Tibial nerve (tissue), 4 donors: Measurements from ENCODE around the gene SKIC8. TPM values are rescaled to one million over a fixed set of nuclear protein-coding genes. Genes with fewer than 3 reads are reported as not detected.

ENCODE experiments used
- DNase-seq, 2 donors: peaks; one replicate each; pipeline ENCODE4 v3.0.0-alpha.2; 2019; ENCODE audit warnings: low spot score in 2 of 2
- H3K27ac ChIP-seq, 4 donors: fragments of 200-600 bp; sonication (generic) in 3 of 4; one replicate each; pipeline ENCODE4 v1.5.1; 2017 to 2019; ENCODE audit warnings: mild to moderate bottlenecking in 1 of 4
- H3K27me3 ChIP-seq, 2 donors: fragments of 200-600 bp; sonication (generic) in 1 of 2; one replicate each; pipeline versions ENCODE4 v1.5.1 to v1.6.0; 2017 to 2019
- H3K36me3 ChIP-seq, 3 donors: fragments of 200-600 bp; sonication (generic); one replicate each; pipeline ENCODE4 v1.5.1; 2018 to 2019
- H3K4me1 ChIP-seq, 4 donors: fragments of 200-600 bp; sonication (generic) in 3 of 4; one replicate each; pipeline ENCODE4 v1.5.1; 2017 to 2019
- H3K4me3 ChIP-seq, 4 donors: fragments of 200-600 bp; sonication (generic) in 3 of 4; one replicate each; pipeline ENCODE4 v1.5.1; 2017 to 2019; ENCODE audit warnings: mild to moderate bottlenecking in 1 of 4, moderate library complexity in 1 of 4
- H3K9me3 ChIP-seq, 4 donors: fragments of 200-600 bp; sonication (generic) in 3 of 4; one replicate each; pipeline ENCODE4 v1.5.1; 2017 to 2019
- CTCF ChIP-seq, 5 experiments: fragments of 200-600 bp in 3 of 5; fragments of 450-650 bp in 2 of 5; sonication (generic) in 3 of 5; IDR thresholded peaks; one replicate each; pipeline ENCODE4 v1.5.1; 2016 to 2019; ENCODE audit warnings: antibody characterized with exemption in 5 of 5, mild to moderate bottlenecking in 3 of 5, moderate library complexity in 2 of 5
- EP300 ChIP-seq, 2 donors: sonication (generic); formaldehyde crosslinking; IDR thresholded peaks; one replicate each; pipeline ENCODE4 v1.6.1; 2017; ENCODE audit warnings: antibody characterized with exemption in 2 of 2, mild to moderate bottlenecking in 1 of 2
- POLR2A ChIP-seq, 2 donors: fragments of 450-650 bp; IDR thresholded peaks; one replicate each; pipeline ENCODE4 v1.6.1; 2017; ENCODE audit warnings: antibody characterized with exemption in 2 of 2, mild to moderate bottlenecking in 2 of 2, moderate library complexity in 2 of 2
- WGBS, 2 donors: methylation state at CpG; one replicate each; pipeline ENCODE4 v1.1.5; 2018; 5-methylcytosine and 5-hydroxymethylcytosine counted together
- total RNA-seq, 4 donors: library from RNA; depleted of rRNA; stranded (reverse); fragments of >200 nt; gene quantifications; one replicate each; pipeline ENCODE4 v1.1.0, GENCODE V29; 2016

Gene SKIC8
- total RNA-seq, 4 donors from 2014 or later = 50.3 to 75.1 (median 55.5) TPM

- peaks cover 0 to 30% (median 12%) of the 10 kb centered on the region in 4 donors for H3K4me1 ChIP-seq
- WGBS, 2 donors = 64 to 100% methylated on average over 1 to 11 of the region's 23 CpGs
- H3K36me3 ChIP-seq = no peaks in the 10 kb centered on the region
- H3K4me3 ChIP-seq = peak overlapping the region; percentile 44 to 77 (median 56)
- DNase-seq = no peak
- peak overlapping the region; percentile 60 to 84 (median 76) for H3K27ac ChIP-seq
- no peaks in the 10 kb centered on the region for H3K9me3 ChIP-seq
- no peaks in the 10 kb centered on the region for H3K27me3 ChIP-seq
- TF ChIP-seq POLR2A (IDR thresholded peaks at IDR 0.05) (no peak), CTCF (IDR thresholded peaks at IDR 0.05) (no peak), EP300 (IDR thresholded peaks at IDR 0.05) (no peak)
Measured at GRCh38 chr15:78263907-78264303, 35.5 kb downstream of the SKIC8 start.

GRCh38 chr15:78263351-78263781, 36.0 kb downstream of the SKIC8 start:
- no peak overlapping the region for H3K4me3 ChIP-seq
- no peak overlapping the region for H3K27ac ChIP-seq
- no peaks in the 10 kb centered on the region for H3K27me3 ChIP-seq
- H3K9me3 ChIP-seq = no peaks in the 10 kb centered on the region
- no peak for TF ChIP-seq POLR2A (IDR thresholded peaks at IDR 0.05)
- no peak for TF ChIP-seq EP300 (IDR thresholded peaks at IDR 0.05)
- no peak for TF ChIP-seq CTCF (IDR thresholded peaks at IDR 0.05)
- peaks cover 0 to 30% (median 12%) of the 10 kb centered on the region in 4 donors for H3K4me1 ChIP-seq
- DNase-seq = no peak
- 88 to 90% methylated on average over 4 to 7 of the region's 7 CpGs for WGBS, 2 donors
- H3K36me3 ChIP-seq = no peaks in the 10 kb centered on the region

- WGBS, 2 donors = 49 to 52% methylated on average over 3 of the region's 3 CpGs
- Histone ChIP-seq H3K36me3 (no peaks in the 10 kb centered on the region), H3K27ac (no peak overlapping the region), H3K27me3 (no peaks in the 10 kb centered on the region), H3K4me1 (peaks cover 0 to 32% (median 10%) of the 10 kb centered on the region in 4 donors), H3K4me3 (no peak overlapping the region), H3K9me3 (no peaks in the 10 kb centered on the region)
- DNase-seq = no peak
- TF ChIP-seq CTCF (IDR thresholded peaks at IDR 0.05) (no peak), POLR2A (IDR thresholded peaks at IDR 0.05) (no peak), EP300 (IDR thresholded peaks at IDR 0.05) (no peak)
Measured at GRCh38 chr15:78261062-78261461, 38.3 kb downstream of the SKIC8 start.

- Histone ChIP-seq H3K4me1 (peaks cover 0 to 27% (median 5%) of the 10 kb centered on the region in 4 donors), H3K27ac (no peak overlapping the region), H3K4me3 (no peak overlapping the region), H3K27me3 (no peaks in the 10 kb centered on the region), H3K36me3 (no peaks in the 10 kb centered on the region), H3K9me3 (no peaks in the 10 kb centered on the region)
- 33 to 41% methylated on average over 2 of the region's 2 CpGs for WGBS, 2 donors
- no peak for TF ChIP-seq CTCF (IDR thresholded peaks at IDR 0.05)
- TF ChIP-seq EP300 (IDR thresholded peaks at IDR 0.05) = no peak
- TF ChIP-seq POLR2A (IDR thresholded peaks at IDR 0.05) = no peak
- DNase-seq = no peak
Measured at GRCh38 chr15:78260489-78260888, 38.9 kb downstream of the SKIC8 start.

- Histone ChIP-seq H3K36me3 (no peaks in the 10 kb centered on the region), H3K27me3 (no peaks in the 10 kb centered on the region), H3K9me3 (no peaks in the 10 kb centered on the region), H3K27ac (no peak overlapping the region), H3K4me1 (peaks cover 0 to 18% (median 0%) of the 10 kb centered on the region in 4 donors), H3K4me3 (no peak overlapping the region)
- TF ChIP-seq EP300 (IDR thresholded peaks at IDR 0.05) (no peak), CTCF (IDR thresholded peaks at IDR 0.05) (no peak), POLR2A (IDR thresholded peaks at IDR 0.05) (no peak)
- DNase-seq = no peak
- 84 to 87% methylated on average over 3 of the region's 3 CpGs for WGBS, 2 donors
Measured at GRCh38 chr15:78259232-78259631, 40.2 kb downstream of the SKIC8 start.
